Keratinocyte (primary cell): Measurements from ENCODE around the gene RNU5D-1. TPM values are rescaled to one million over a fixed set of nuclear protein-coding genes. Genes with fewer than 3 reads are reported as not detected.
"Not testable (repeated sequence)": the region's sequence is repeated elsewhere in the genome, so short reads cannot be mapped to it uniquely, and the experiment has no call there.

Source experiments
- DNase-seq: peaks from one replicate; pipeline ENCODE4 v3.0.0-alpha.2; 2011; ENCODE audit warnings: low read depth, missing footprints, low spot score
- FAIRE-seq: peaks from 2 replicates; lab custom pipeline; 2011; peaks lifted over from hg19 to GRCh38; lab: Jason Lieb, UNC
- H2AFZ ChIP-seq: 2 replicates; pipeline ENCODE4 v1.6.0; 2012; ENCODE audit warnings: low read length, control low read depth, inconsistent platforms; ENCODE audit not compliant: control insufficient read depth
- H3K27ac ChIP-seq: 2 replicates; pipeline ENCODE4 v1.5.1; 2011; ENCODE audit warnings: low read length; ENCODE audit not compliant: control insufficient read depth, insufficient read depth
- H3K27me3 ChIP-seq: 3 replicates; pipeline ENCODE4 v1.6.0; 2011; ENCODE audit warnings: low read length; ENCODE audit not compliant: control insufficient read depth, insufficient read depth; ENCODE audit errors: extremely low read depth
- H3K36me3 ChIP-seq, 2 experiments: 2 replicates in 1 of 2; 3 replicates in 1 of 2; pipeline ENCODE4 v1.5.1; 2011; ENCODE audit warnings: low read length in 2 of 2, mild to moderate bottlenecking in 1 of 2; ENCODE audit not compliant: control insufficient read depth in 2 of 2, insufficient read depth in 2 of 2; ENCODE audit errors: extremely low read depth in 1 of 2
- H3K4me1 ChIP-seq: 3 replicates; pipeline ENCODE4 v1.5.1; 2011; ENCODE audit warnings: low read length; ENCODE audit not compliant: control insufficient read depth, insufficient read depth; ENCODE audit errors: extremely low read depth
- H3K4me2 ChIP-seq: 3 replicates; pipeline ENCODE4 v1.6.0; 2011; ENCODE audit warnings: low read depth, low read length; ENCODE audit not compliant: control insufficient read depth, insufficient read depth; ENCODE audit errors: extremely low read depth
- H3K4me3 ChIP-seq, 3 experiments: fragments of 200-600 bp in 1 of 3; sonication (generic) in 1 of 3; 2 replicates in 2 of 3; 3 replicates in 1 of 3; pipeline ENCODE4 v1.5.1; 2011 to 2016; ENCODE audit warnings: low read length in 3 of 3, mild to moderate bottlenecking in 3 of 3, control low read depth in 2 of 3, inconsistent platforms in 1 of 3, low read depth in 1 of 3, mixed read lengths in 1 of 3, mixed run types in 1 of 3, moderate library complexity in 1 of 3; ENCODE audit not compliant: control insufficient read depth in 2 of 3, insufficient read depth in 2 of 3; ENCODE audit errors: extremely low read depth in 1 of 3
- H3K79me2 ChIP-seq: 2 replicates; pipeline ENCODE4 v1.6.0; 2012; ENCODE audit warnings: low read length; ENCODE audit not compliant: control insufficient read depth, insufficient read depth
- H3K9ac ChIP-seq: 3 replicates; pipeline ENCODE4 v1.6.0; 2011; ENCODE audit warnings: low read length; ENCODE audit not compliant: control insufficient read depth, insufficient read depth; ENCODE audit errors: extremely low read depth
- H3K9me1 ChIP-seq: 3 replicates; pipeline ENCODE4 v1.6.0; 2011; ENCODE audit warnings: low read length; ENCODE audit not compliant: control insufficient read depth, insufficient read depth; ENCODE audit errors: extremely low read depth
- H3K9me3 ChIP-seq: 2 replicates; pipeline ENCODE4 v1.5.1; 2012; ENCODE audit warnings: low read depth, low read length; ENCODE audit not compliant: control insufficient read depth
- H4K20me1 ChIP-seq: 3 replicates; pipeline ENCODE4 v1.6.0; 2011; ENCODE audit warnings: low read length; ENCODE audit not compliant: control insufficient read depth, insufficient read depth; ENCODE audit errors: extremely low read depth
- CTCF ChIP-seq, 3 experiments: IDR thresholded peaks in 1 of 3; conservative IDR thresholded peaks in 1 of 3; optimal IDR thresholded peaks in 1 of 3; 2 replicates in 2 of 3; 3 replicates in 1 of 3; pipeline versions ENCODE3 to v1.5.1; 2011; ENCODE audit warnings: low read length in 3 of 3, mild to moderate bottlenecking in 3 of 3, moderate library complexity in 2 of 3, control low read depth in 1 of 3, inconsistent platforms in 1 of 3; ENCODE audit not compliant: insufficient read depth in 2 of 3; ENCODE audit errors: extremely low read depth in 1 of 3
- EZH2 ChIP-seq: IDR thresholded peaks from one replicate; pipeline ENCODE4 v1.6.1; 2012; ENCODE audit warnings: inconsistent platforms, mild to moderate bottlenecking, low read length, moderate library complexity
- dilution Hi-C: fragments of 300-500 bp; cut with MboI; formaldehyde crosslinking; loops from one replicate; pipeline ENCODE4 v1.7.0; 2020; ENCODE audit warnings: low sequenced_read_pairs; ENCODE audit not compliant: extremely low pct_ligation_motif_present
- polyA plus RNA-seq, 5 experiments: library from polyadenylated mRNA; depleted of rRNA in 3 of 5; stranded (reverse) in 3 of 5; stranded (forward) in 1 of 5; unstranded in 1 of 5; fragments of >200 nt; gene quantifications; 1 replicate in 1 of 5; 2 replicates in 3 of 5; 3 replicates in 1 of 5; pipeline versions ENCODE4 v1.2.1 to v1.2.3, GENCODE V29; 2011 to 2012; ENCODE audit warnings: missing spikeins in 2 of 5, low read depth in 1 of 5, low replicate concordance in 1 of 5

RNU5D-1 gene
- polyA plus RNA-seq, 1 donor (not counting 4 experiments of a cell fraction or from before 2014, with no cell fraction given) = not detected

DNA sequence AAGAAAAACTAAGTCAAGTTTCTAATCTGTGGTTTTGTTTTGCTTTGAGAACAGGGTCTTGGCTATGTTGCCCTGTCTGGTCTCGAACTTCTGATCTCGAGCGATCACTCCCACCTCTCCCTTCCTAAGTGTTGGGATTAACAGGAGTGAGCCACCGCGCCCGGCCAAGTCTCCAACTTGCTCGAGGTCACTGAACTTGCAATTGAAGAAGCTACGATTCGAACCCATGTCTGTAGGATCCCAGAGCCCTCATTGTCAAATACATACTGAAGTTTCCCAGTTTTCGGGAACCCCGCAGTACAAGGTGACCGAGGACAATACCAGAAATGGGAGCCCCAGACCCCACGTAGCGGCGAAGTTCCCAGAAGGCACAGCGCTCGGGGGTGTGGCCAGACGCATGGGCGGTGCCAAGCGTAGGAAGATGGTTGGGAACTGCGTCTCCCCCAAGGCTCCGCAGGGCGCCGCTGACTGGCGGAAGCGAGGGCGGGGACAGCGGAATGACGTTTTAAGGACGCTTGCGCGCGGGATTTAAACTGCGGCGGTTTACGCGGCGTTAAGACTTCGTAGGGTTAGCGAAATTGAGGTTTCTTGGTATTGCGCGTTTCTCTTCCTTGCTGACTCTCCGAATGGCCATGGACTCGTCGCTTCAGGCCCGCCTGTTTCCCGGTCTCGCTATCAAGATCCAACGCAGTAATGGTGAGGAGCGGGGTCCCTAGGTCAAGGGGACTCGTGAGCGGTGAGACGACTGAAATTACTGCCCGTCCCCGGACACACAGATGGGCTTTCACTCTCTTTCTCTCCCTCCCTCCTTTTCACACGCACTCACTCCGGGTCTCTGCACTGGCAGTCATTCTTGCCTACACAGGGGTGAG is 8.6 kb upstream of the RNU5D-1 start, which contains the start of gene KIF2C:
KIF2C (plus strand) TSS at position 531 of the 872 bp plus-strand sequence; CDS start at position 627, 96 bp downstream.
- peak within 1 kb of the TSS; percentile 67 for H3K27ac ChIP-seq
- H3K4me1 ChIP-seq = peaks cover 6% of the 10 kb centered on the region
- H3K9ac ChIP-seq = peak within 1 kb of the TSS; percentile 84
- H2AFZ ChIP-seq = peak within 1 kb of the TSS; percentile 98
- H4K20me1 ChIP-seq = no peaks in the 10 kb centered on the region
- peaks cover 0 to 19% of the 10 kb centered on the region in 2 experiments for H3K36me3 ChIP-seq
- peak within 1 kb of the TSS; percentile 57 to 95 (median 94) for H3K4me3 ChIP-seq
- no peaks in the 10 kb centered on the region for H3K9me3 ChIP-seq
- peak within 1 kb of the TSS; percentile 97 for H3K4me2 ChIP-seq
- FAIRE-seq = peak; percentile 83
- no peaks in the 10 kb centered on the region for H3K9me1 ChIP-seq
- H3K27me3 ChIP-seq = no peaks in the 10 kb centered on the region
- TF ChIP-seq EZH2 (no peak), CTCF (optimal IDR thresholded peaks at IDR 0.05 in 1 of 3, IDR thresholded peaks at IDR 0.05 in 1 of 3, conservative IDR thresholded peaks at IDR 0.05 in 1 of 3; ENCODE audit: extremely low read depth in 1 of 3, insufficient read depth in 2 of 3, low read length in 3 of 3) (no peak)
- H3K79me2 ChIP-seq = peaks cover 33% of the 10 kb centered on the region
- dilution Hi-C loops = no loop called here
- DNase-seq = no peak

GRCh38 chr1:44738953-44739306 is 8.0 kb upstream of the RNU5D-1 start:
- Histone ChIP-seq H3K9ac (peak overlapping the region; percentile 84), H3K36me3 (peaks cover 0 to 13% of the 10 kb centered on the region in 2 experiments), H3K4me2 (peak overlapping the region; percentile 97), H3K4me3 (peak overlapping the region; percentile 57 to 95 (median 94)), H3K27ac (peak overlapping the region; percentile 67), H3K79me2 (peaks cover 30% of the 10 kb centered on the region), H2AFZ (peak overlapping the region; percentile 96)
- H3K9me3 ChIP-seq, H3K27me3 ChIP-seq, FAIRE-seq, H4K20me1 ChIP-seq, dilution Hi-C loops, DNase-seq, H3K4me1 ChIP-seq, H3K9me1 ChIP-seq: not testable (repeated sequence)
